Kidney (tissue), 14 donors: ENCODE results near the gene NEK6. TPM values are rescaled to one million over a fixed set of nuclear protein-coding genes. Genes with fewer than 3 reads are reported as not detected.

Experiments
- DNase-seq, 5 donors: peaks; one replicate each; pipeline ENCODE4 v3.0.0-alpha.2; 2013 to 2020
- FAIRE-seq: peaks from 2 replicates; lab custom pipeline; 2012; peaks lifted over from hg19 to GRCh38; lab: Jason Lieb, UNC
- H3K27ac ChIP-seq, 2 donors: one replicate each; pipeline ENCODE4 v1.7.0; 2013; ENCODE audit warnings: low read depth in 2 of 2, low read length in 2 of 2, inconsistent platforms in 1 of 2
- H3K27me3 ChIP-seq: one replicate; pipeline ENCODE4 v1.7.1; 2013; ENCODE audit warnings: low read length, inconsistent platforms; ENCODE audit not compliant: control insufficient read depth, insufficient read depth
- H3K36me3 ChIP-seq, 3 donors: one replicate each; pipeline versions ENCODE4 v1.7.0 to v1.7.1; 2013; ENCODE audit warnings: low read length in 3 of 3, control low read depth in 1 of 3, inconsistent platforms in 1 of 3; ENCODE audit not compliant: insufficient read depth in 3 of 3, control insufficient read depth in 2 of 3
- H3K4me1 ChIP-seq, 3 donors: one replicate each; pipeline versions ENCODE4 v1.7.0 to v1.7.1; 2013; ENCODE audit warnings: low read length in 3 of 3, inconsistent platforms in 1 of 3, low read depth in 1 of 3; ENCODE audit not compliant: control insufficient read depth in 2 of 3, insufficient read depth in 2 of 3
- H3K4me3 ChIP-seq, 3 donors: one replicate each; pipeline versions ENCODE4 v1.7.0 to v1.8.1; 2013; ENCODE audit warnings: low read length in 3 of 3, control low read depth in 1 of 3, inconsistent platforms in 1 of 3
- H3K9ac ChIP-seq, 3 donors: one replicate each; pipeline versions ENCODE4 v1.7.0 to v1.7.1; 2013; ENCODE audit warnings: low read length in 3 of 3, control low read depth in 1 of 3, inconsistent platforms in 1 of 3
- H3K9me3 ChIP-seq, 3 donors: one replicate each; pipeline versions ENCODE4 v1.7.0 to v1.7.1; 2013; ENCODE audit warnings: low read length in 3 of 3, control low read depth in 1 of 3, inconsistent platforms in 1 of 3; ENCODE audit not compliant: control insufficient read depth in 2 of 3, insufficient read depth in 1 of 3
- intact Hi-C: fragments of 100-400 bp; cut with DNase I; formaldehyde crosslinking; loops from one replicate; pipeline ENCODE4 v1.11.1; 2022
- polyA plus RNA-seq: library from polyadenylated mRNA; stranded (reverse); fragments of 350-450 nt; fragmentation: Illumina TruSeq; extraction: RNeasy Lipid Tissue Mini Kit (QIAGEN cat#74804); gene quantifications from one replicate; pipeline ENCODE4 v1.2.3, GENCODE V29; 2014; ENCODE audit warnings: low read depth, low replicate concordance; ENCODE audit not compliant: insufficient read depth
- total RNA-seq: library from RNA; stranded (reverse); fragmentation: NEBNext Ultra II Directional; extraction: Animal tissue kit (Norgen Biotek cat#: 25700); gene quantifications from one replicate; pipeline ENCODE4 v1.2.1, GENCODE V29; 2021
- TF ChIP-seq, protein P1 (sequence below): IDR thresholded peaks from 3 replicates; pipeline ENCODE4 v1.5.1; 2012; ENCODE audit warnings: mild to moderate bottlenecking, moderate library complexity, borderline replicate concordance; ENCODE audit not compliant: insufficient read depth; ENCODE audit errors: extremely low read depth
- donor health status: control.
- donor health status: control.
- donor health status: control.
- donor health status: control.
- donor health status: control.
- donor health status: DM: yes; HTN: yes; CAD: no.
- donor health status: Normal renal cell carcinoma (clear cell type).

NEK6 gene
- total and polyA plus RNA-seq, 2 donors from 2014 or later: 14.9 to 82.1 TPM

DNA sequence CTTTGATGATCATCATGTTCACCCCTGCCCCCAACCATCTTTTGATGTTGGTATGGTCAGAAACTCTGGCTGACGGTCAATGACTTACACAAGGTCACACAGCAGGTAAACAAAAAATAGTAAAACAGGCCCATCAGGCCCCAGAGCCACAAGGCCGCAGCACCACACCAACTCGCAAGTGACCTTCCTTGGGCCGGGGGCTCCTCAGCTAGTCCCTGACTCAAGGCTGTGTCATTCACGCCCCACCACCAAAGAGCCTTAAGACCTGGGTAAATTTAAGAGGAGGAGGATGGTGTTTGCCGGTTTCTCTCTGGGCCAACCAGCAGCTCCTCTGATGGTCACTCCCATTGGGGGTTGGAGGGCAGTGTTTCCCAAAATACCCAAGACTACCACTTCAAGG lies 101.7 kb downstream of the NEK6 start:
- FAIRE-seq (no peak), DNase-seq (no peak)
- peaks cover 0 to 8% (median 0%) of the 10 kb centered on the region in 3 donors for H3K36me3 ChIP-seq
- TF ChIP-seq, protein P1, sequence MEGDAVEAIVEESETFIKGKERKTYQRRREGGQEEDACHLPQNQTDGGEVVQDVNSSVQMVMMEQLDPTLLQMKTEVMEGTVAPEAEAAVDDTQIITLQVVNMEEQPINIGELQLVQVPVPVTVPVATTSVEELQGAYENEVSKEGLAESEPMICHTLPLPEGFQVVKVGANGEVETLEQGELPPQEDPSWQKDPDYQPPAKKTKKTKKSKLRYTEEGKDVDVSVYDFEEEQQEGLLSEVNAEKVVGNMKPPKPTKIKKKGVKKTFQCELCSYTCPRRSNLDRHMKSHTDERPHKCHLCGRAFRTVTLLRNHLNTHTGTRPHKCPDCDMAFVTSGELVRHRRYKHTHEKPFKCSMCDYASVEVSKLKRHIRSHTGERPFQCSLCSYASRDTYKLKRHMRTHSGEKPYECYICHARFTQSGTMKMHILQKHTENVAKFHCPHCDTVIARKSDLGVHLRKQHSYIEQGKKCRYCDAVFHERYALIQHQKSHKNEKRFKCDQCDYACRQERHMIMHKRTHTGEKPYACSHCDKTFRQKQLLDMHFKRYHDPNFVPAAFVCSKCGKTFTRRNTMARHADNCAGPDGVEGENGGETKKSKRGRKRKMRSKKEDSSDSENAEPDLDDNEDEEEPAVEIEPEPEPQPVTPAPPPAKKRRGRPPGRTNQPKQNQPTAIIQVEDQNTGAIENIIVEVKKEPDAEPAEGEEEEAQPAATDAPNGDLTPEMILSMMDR: no peak
- no peak overlapping the region for H3K9ac ChIP-seq
- intact Hi-C loops: no loop called here
- no peaks in the 10 kb centered on the region for H3K9me3 ChIP-seq
- peaks cover 0 to 6% (median 0%) of the 10 kb centered on the region in 3 donors for H3K4me1 ChIP-seq
- H3K27ac ChIP-seq: no peak overlapping the region
- no peaks in the 10 kb centered on the region for H3K27me3 ChIP-seq
- H3K4me3 ChIP-seq: no peak overlapping the region

DNA sequence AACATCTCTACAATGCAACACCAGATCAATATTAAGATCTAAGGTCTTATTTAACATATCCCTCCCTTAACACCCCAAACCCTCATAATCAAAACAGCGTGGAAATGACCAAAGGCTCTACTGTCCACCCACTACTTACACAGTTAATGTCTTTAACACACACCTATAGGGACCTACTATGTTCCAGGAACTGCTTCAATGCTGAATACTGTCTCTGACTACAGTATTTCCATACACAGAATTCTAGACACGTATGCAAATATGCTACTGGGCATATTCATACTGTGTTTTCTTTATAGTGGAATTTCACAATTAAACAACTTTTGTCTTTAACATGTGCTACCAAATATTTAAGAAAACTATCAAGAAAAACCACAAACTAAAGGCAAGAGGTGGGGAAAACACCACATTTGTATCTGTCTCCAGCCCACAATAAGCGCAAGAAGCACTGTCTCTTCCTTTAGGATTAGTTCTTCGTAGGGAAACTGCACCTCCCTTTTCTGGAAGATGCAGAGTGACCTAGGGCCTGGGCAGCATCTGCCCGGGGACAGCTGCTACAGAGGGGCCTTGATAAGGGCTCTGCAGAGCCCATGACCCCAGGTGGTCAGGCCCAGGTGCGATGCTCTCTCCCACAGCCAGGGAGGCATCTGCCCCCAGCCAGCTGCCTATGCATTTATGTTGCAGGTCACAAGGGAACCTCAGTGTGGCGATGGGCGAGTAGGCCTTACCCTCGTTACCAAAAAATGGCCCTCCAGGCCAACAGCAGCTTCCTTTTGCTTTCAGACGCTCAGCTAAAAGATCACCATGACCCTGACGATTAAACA lies 102.3 kb downstream of the NEK6 start:
- H3K9ac ChIP-seq: no peak overlapping the region
- no peak overlapping the region for H3K4me3 ChIP-seq
- FAIRE-seq (no peak), DNase-seq (no peak)
- no peaks in the 10 kb centered on the region for H3K9me3 ChIP-seq
- no peak overlapping the region for H3K27ac ChIP-seq
- intact Hi-C loops: no loop called here
- peaks cover 0 to 6% (median 0%) of the 10 kb centered on the region in 3 donors for H3K4me1 ChIP-seq
- H3K27me3 ChIP-seq: no peaks in the 10 kb centered on the region
- H3K36me3 ChIP-seq: peaks cover 0 to 8% (median 0%) of the 10 kb centered on the region in 3 donors
- TF ChIP-seq, protein P1: no peak

DNA sequence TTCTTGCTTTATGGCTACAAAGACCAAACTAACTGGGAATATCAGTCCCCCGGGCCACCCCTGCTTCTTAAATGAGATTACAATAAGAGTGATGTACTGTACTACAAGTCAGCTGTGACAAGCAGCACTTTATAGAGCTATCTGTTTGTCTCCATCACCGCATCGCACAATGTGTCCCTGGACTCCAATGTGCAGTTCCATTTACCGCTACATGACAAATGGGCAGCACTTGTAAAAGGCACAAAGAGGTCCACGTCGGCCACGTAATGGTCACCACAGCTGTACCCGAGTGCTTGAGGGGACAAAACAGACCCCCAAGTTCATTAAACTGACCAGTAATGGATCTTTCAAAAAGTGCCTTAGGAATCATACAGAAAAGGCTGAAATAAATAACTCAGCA lies 103.4 kb downstream of the NEK6 start:
- peaks cover 0 to 8% (median 0%) of the 10 kb centered on the region in 3 donors for H3K36me3 ChIP-seq
- DNase-seq (no peak), FAIRE-seq (no peak)
- H3K9ac ChIP-seq: no peak overlapping the region
- H3K4me1 ChIP-seq: peaks cover 0 to 6% (median 0%) of the 10 kb centered on the region in 3 donors
- H3K27ac ChIP-seq: no peak overlapping the region
- no peaks in the 10 kb centered on the region for H3K27me3 ChIP-seq
- H3K9me3 ChIP-seq: no peaks in the 10 kb centered on the region
- TF ChIP-seq, protein P1: no peak
- intact Hi-C loops: no loop called here
- H3K4me3 ChIP-seq: no peak overlapping the region
